ENCODE data around the gene TULP4.
"Not testable (repeated sequence)": the region's sequence is repeated elsewhere in the genome, so short reads cannot be mapped to it uniquely, and the experiment has no call there.

Gene TULP4

GRCh38 chr6:158329531-158329930, 17.3 kb downstream of the TULP4 start:
- DNase-seq = no peak

DNA sequence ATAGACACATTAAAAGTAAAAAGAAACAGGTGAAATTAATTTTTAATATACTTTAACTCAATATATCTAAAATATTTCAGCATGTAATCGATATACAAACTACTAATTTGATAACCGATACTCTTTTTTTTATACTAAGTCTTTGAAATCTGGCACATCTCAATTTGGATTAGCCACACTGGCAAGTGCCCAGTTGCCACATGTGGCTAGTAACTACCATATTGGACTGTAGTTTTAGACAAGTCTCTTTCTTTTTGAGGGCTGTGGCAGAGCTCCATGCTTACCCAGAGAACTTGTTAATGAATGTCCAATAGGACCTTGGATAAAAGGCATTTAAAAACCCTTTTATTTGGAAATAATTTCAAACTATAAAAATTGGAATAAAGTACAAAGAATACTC, 17.8 kb downstream of the TULP4 start:
- no peak for DNase-seq

DNA sequence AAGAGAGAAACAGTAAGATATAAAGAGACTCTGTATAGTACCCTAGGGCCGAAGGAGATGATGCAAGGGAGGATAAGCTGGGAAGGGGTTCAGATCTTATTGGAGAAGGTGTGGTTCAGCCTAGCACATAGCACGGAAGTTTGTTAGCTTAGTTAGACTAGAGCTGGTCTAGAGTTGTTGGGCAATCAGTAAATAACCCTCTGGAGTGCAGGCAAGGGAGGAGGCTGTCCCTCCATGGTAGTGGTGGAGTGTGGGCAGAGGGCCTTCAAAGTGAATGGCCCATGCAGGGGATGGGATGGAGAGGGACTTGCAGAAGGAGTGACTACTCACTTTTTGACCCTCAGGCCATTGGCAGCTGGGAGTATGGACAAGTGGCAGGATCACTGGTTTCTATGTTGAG, 20.0 kb downstream of the TULP4 start:
- no peak for DNase-seq

GRCh38 chr6:158333094-158333493, 20.8 kb downstream of the TULP4 start:
- DNase-seq = no peak

GRCh38 chr6:158334534-158334933, 22.3 kb downstream of the TULP4 start:
- no peak for DNase-seq

- DNase-seq = no peak
These were observed 25.1 kb downstream of the TULP4 start for GRCh38 chr6:158337332-158337731.

DNA sequence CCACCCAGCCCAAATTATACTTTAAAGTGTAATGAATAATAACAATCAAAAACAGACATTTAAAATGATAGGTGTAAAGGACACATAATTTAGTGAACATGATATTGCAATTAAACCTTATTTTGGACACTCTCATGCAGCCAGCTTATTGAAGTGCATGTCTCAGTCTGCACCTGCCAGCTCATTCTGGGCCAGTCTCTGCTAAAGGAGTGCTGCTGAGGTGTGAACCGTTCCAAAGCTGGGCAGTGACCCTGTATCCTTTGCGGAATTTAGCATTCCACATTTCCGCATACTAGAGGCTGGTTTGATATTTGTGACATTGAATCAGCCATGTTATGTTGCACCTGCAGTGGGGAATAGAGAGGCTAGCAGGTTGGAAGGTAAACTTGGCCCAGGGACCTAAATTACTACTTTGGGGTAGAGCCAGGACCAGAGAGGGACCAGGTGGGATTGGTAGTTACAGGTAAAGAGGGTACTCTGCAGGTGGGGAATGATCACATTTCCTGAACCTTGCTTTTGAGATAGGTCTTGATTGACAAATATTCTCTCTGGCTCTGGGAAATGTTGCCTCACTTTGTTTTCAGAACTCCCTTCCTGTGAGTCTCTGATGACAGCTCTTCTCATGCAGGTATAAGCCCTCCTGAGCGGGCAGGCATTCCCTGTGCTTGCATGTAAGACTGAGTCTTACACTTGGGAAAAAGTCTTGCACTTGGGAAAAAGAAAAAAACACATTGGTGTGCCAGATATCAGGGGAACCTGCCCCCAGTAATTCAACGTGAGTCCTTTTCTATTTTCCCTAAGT, 26.2 kb downstream of the TULP4 start:
- no peak for DNase-seq

GRCh38 chr6:158339197-158339596, 26.9 kb downstream of the TULP4 start:
- DNase-seq = not testable (repeated sequence)

GRCh38 chr6:158340252-158340651, 28.0 kb downstream of the TULP4 start:
- DNase-seq = no peak

DNA sequence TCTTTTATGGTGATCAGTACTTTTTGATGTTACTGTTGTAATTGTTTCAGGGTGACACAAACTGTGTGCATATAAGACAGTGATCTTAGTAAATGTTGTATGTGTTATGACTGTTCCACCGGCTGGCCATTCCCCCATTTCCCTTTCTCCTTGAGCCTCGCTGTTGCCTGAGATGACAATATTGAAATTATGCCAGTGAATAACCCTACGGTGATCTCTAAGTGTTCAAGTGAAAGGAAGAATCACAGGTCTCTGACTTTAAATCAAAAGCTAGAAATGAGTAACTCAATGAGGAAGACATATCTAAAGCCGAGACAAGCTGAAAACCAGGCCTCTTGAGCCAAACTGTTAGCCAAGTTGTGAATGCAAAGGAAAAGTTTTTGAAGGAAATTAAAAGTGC, 32.3 kb downstream of the TULP4 start:
- DNase-seq = no peak

- not testable (repeated sequence) for DNase-seq
These were observed 33.2 kb downstream of the TULP4 start for GRCh38 chr6:158345444-158345843.

DNA sequence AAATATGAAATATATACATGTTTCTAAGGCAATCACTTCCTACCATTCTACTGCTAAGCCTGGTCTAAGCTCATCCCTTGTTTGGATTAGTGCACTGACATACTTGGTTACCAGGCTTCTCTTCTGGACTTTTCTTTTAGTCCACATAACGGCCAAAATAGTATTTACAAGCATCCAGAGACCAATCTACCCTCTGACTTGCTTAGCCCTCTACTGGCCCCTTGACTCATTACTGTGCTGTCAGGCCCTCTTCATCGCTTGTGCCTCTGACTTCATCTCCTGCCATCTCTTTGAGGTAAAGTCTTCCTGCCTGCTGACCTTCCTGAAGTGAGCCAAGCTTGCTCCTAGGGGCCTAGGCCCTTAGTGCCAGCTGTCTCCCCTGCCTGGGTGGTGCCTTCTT, 35.1 kb downstream of the TULP4 start:
- DNase-seq = no peak

DNA sequence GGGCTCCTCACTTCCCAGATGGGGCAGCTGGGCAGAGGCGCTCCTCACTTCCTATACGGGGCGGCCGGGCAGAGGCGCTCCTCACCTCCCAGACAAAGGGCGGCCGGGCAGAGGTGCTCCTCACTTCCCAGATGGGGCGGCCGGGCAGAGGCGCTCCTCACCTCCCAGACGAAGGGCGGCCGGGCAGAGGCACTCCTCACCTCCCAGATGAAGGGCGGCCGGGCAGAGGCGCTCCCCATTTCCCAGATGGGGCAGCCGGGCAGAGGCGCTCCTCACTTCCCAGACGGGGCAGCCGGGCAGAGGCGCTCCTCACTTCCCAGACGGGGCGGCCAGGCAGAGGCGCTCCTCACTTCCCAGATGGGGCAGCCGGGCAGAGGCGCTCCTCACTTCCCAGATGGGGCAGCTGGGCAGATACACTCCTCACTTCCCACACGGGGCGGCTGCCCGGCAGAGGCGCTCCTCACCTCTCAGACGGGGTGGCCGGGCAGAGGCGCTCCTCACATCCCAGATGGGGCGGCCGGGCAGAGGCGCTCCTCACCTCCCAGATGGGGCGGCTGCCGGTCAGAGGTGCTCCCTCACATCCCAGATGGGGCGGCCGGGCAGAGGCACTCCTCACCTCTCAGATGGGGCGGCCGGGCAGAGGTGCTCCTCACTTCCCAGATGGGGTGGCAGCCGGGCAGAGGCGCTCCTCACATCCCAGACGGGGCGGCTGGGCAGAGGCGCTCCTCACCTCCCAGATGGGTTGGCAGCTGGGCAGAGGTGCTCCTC, 36.7 kb downstream of the TULP4 start:
- DNase-seq = not testable (repeated sequence)

DNA sequence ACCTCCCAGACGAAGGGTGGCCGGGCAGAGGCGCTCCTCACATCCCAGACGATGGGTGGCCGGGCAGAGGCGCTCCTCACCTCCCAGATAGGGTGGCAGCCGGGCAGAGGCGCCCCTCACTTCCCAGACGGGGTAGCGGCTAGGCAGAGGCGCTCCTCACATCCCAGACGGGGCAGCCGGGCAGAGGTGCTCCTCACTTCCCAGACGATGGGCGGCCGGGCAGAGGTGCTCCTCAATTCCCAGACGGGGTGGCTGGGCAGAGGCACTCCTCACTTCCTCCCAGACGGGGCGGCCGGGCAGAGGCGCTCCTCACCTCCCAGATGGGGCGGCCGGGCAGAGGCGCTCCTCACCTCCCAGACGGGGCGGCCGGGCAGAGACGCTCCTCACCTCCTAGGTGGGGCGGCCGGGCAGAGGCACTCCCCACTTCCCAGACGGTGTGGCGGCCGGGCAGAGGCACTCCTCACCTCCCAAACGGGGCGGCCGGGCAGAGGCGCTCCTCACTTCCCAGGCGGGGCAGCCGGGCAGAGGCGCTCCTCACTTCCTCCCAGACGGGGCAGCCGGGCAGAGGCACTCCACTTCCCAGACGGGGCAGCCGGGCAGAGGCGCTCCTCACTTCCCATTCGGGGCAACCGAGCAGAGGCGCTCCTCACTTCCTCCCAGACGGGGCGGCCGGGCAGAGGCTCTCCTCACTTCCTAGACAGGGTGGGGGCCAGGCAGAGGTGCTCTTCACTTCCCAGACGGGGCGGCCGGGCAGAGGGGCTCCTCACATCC, 37.4 kb downstream of the TULP4 start:
- not testable (repeated sequence) for DNase-seq

DNA sequence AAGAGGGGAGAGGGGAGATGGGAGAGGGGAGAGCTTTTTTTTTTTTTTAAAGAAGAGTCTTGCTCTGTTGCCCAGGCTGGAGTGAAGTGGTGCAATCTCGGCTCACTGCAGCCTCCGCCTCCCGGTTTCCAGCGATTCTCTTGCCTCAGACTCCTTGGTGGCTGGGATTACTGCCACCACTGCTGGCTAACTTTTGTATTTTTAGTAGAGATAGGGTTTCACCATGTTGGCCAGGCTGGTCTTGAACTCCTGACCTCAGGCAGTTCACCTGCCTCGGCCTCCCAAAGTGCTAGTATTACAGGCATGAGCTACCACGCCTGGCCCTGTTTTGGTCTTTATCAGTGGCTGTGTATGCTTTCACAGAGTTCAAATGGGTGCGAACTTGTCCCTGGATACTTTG, 38.5 kb downstream of the TULP4 start:
- DNase-seq = not testable (repeated sequence)

DNA sequence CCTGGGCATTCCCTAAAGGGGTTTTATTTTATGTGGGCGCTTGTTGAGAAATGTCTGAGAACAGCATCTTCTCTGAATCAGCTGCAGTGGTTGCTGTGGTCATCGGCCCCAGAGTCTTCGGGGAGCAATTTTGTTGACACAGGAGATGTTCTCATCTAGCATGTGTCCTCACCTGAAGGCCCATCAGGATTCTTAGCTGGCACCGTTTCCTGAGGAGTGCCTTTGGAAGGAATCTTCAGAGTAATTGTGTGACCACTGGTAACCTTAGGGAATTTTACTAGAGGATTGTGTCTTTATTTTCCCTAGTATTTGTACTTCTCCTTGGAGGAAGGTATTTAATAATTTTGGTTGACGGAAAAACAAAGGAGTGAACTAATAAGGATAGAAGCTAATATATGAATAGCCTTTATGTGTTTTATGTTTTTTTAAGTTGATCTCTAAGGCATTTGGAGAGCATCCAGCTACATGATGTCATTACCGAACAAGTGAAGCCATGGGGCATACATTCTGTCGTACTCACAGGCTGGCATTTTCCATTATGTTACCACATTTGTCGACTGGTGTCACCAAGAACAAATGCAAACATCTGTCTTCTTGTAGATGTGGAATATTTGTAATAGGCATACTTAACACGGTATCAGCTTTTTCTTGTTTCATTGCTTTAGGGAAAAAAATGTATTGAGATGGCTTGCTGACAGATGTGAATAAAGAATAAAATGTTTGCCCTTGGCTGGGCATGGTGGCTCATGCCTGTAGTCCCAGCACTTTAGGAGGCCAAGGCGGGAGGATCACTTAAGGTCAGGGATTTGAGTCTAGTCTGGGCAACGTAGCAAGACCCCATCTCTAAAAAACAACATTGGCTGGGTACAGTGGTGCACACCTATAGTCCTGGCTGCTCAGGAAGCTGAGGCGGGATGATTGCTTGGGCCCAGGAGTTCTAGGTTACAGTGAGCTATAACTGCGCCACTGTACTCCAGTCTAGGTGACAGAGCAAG, 41.9 kb downstream of the TULP4 start:
- DNase-seq = no peak

DNA sequence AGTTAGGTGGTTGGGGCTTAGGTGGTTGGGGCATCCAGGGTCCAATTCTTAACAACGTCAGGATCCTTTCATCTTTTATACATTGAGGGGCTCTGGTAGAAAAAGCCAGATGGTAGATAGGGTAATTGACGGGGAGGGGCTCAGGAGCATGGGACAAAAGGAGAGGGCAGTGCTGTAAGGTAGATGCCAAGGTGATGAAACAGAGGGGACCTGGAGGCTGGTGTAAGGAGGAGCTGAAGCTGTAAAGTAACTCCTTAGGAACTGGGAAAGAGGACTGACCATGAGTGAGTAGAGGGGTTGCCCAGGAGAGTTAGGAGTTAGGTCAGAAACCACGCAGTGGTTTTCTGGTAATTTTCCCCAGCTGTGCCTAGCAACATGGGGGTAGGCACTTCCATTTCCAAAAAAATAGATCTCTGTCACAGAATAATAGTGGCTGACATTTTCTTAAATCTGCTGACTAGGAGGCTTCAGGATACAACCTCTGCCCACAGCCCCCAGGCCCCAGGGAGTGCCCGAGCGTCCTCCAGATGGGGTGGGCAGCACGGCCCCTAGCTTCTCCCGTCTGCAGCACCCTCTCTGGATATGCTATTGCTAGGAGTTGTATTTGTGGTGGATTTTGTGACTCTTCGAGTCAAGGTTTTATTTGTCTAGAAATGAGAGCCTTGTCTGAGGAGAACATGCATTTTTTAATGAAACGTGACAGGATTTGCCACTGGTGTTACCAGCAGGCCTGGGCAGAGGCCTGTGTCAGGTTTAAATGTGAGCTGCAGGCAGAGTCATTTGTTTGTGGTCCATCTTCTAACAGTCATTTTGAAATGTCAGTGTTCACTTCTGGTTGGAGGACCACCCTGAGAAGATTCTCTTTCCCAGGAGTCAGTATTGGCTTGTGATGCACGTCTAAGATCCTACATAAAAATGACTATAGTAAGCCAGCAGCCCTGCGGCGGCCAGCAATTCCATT, 44.6 kb downstream of the TULP4 start:
- no peak for DNase-seq

DNA sequence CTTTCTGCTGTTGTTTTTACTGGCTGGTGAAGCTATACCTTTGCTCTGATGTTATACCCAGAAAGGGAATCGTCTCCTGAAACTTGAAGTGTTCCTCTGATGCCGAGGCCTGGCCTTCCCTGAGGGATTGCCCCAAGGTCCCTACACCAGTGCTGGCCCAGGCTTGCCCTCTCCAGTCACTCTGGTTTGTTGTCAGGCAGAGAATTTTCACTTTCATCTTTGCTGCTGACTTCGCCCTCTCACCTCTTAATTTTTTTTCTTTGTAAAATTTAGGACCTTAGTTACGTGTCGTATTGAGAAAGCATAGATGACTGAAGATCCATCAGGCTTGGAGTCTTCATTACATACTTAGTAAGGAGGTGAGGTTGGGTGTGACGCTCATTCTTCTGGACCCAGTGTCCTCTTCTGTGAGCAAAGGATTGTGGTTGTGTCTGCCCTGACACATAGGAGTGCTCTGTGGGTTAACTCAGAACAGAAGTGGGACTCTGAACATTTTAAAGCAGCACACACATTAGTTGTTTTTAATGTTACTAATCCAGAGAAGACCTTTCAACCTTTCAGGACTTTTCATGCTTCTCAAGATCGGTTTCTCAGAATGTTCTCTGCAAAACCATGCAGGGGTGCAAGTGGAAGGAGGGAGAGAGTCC, 45.4 kb downstream of the TULP4 start:
- no peak for DNase-seq

DNA sequence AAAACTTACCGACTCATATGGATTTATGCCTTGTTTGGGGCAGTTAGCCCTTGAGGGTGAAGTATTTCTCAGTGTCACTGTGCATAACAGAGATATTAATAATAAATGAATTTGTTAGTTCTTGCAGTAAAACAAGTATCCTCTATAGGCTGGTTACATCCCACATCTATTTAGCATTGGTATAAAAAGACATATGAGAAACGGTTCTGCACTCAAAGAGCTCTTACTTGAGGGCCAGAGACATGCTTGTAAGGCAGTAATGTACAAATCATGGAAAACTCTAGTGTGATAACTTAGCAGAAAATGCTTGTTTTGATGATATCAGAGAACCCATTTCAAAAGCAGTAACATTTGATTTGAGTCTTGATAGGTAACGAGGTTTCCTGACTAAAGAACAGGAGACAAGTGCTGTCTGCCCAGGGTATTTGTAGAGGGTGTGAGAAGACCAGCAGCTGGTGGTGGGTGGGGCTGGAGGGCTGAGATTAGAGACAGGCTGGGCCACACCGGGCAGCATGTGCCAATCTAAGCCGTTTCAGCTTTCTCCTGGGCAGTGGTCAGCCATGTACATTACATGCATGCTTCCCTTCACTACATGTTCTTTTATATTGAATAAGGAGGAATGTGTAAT, 46.3 kb downstream of the TULP4 start:
- DNase-seq = peak; percentile 76

DNA sequence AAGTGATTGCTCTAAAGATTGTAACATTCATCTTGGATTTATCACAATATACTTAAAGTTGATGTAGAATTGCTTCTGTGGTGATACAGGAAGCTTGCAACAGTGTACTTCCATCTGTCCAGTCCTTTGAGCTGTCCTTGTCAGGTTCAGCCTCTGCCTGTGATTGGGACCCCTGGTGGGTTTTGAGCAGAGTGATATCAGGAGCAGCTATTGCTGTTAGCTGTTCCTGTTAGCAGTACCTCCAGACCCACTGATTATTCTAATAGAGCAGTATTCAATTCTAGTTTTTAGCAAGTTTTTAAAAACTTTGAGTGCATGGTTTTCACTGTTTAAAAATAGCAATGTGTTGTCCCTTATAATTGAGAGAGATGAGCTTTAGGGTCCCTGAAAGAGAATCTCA, 48.8 kb downstream of the TULP4 start:
- DNase-seq = no peak
